ENCODE data around the gene OR8B12. TPM values are rescaled to one million over a fixed set of nuclear protein-coding genes. Genes with fewer than 3 reads are reported as not detected.

The OR8B12 gene, protein sequence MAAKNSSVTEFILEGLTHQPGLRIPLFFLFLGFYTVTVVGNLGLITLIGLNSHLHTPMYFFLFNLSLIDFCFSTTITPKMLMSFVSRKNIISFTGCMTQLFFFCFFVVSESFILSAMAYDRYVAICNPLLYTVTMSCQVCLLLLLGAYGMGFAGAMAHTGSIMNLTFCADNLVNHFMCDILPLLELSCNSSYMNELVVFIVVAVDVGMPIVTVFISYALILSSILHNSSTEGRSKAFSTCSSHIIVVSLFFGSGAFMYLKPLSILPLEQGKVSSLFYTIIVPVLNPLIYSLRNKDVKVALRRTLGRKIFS
- not detected in 2 replicates for total RNA-seq (ENCODE audit: low replicate concordance)

DNA sequence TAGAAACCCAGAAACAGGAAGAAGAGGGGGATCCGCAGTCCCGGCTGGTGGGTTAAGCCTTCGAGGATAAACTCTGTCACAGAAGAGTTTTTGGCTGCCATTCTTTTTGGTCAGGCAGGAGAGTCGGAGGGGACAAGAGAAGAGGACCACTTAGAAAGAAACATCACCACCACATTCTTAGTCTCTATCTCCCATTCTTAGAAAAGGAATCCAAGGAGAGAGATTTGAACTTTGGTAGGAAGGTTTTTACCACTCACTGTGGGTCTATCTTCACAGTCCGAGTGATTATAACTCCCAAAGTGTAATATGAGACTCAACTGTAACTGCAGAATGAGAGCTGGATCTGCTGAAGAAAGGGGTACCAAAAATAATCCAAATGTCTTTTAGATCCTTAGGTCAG lies at the start of gene OR8B12:
OR8B12 (minus strand) TSS at position 101 of the 400 bp plus-strand sequence; CDS start at position 101, 0 bp downstream.
- TF ChIP-seq, protein P1, sequence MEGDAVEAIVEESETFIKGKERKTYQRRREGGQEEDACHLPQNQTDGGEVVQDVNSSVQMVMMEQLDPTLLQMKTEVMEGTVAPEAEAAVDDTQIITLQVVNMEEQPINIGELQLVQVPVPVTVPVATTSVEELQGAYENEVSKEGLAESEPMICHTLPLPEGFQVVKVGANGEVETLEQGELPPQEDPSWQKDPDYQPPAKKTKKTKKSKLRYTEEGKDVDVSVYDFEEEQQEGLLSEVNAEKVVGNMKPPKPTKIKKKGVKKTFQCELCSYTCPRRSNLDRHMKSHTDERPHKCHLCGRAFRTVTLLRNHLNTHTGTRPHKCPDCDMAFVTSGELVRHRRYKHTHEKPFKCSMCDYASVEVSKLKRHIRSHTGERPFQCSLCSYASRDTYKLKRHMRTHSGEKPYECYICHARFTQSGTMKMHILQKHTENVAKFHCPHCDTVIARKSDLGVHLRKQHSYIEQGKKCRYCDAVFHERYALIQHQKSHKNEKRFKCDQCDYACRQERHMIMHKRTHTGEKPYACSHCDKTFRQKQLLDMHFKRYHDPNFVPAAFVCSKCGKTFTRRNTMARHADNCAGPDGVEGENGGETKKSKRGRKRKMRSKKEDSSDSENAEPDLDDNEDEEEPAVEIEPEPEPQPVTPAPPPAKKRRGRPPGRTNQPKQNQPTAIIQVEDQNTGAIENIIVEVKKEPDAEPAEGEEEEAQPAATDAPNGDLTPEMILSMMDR (IDR thresholded peaks at IDR 0.05; ENCODE audit: insufficient read depth, low read length) = no peak
- no peak within 1 kb of the TSS for H3K4me3 ChIP-seq (ENCODE audit: low read depth, low read length)
- no peak for DNase-seq (ENCODE audit: low read depth)

DNA sequence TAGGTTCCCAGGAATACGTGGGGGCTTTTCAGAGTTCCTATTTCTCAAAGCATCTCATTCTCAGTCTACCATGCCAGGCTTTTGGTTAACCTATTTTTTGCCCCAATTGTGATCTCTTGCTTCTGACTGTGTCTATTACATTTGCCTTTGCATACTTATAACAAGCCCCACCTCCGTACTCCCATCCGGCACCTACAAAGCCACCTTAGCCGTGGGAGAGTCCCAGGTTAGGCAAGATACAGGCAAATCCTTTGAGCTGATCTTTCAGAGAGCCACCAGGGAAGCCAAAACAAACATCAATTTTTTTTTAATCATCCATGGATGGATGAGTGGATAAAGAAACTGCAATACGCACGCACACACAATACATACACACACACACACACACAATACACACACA lies 49.2 kb upstream of the OR8B12 start:
- TF ChIP-seq, protein P1 (IDR thresholded peaks at IDR 0.05; ENCODE audit: insufficient read depth, low read length) = no peak
- no peak overlapping the region for H3K4me3 ChIP-seq (ENCODE audit: low read depth, low read length)

DNA sequence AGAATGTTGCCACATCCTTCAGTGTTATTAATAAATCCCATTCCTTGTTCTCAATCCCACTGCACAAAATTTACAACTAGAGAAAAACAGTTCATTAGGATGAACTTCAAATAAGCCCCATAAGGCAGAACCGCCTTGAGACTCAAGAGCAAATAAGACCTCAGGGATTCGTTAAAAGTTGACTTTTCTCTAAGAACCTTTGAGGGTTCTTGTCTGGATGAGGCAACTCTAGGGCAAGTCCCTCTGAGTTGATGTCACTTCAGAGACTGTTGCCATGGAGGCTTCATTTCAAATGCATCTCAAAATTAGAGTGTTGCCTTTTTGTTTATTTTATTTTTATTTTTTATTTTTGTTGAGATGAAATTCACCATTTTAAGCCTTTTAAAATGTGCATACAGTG lies 48.0 kb upstream of the OR8B12 start:
- TF ChIP-seq, protein P1 (IDR thresholded peaks at IDR 0.05; ENCODE audit: insufficient read depth, low read length) = no peak
- no peak for DNase-seq (ENCODE audit: low read depth)
- no peak overlapping the region for H3K4me3 ChIP-seq (ENCODE audit: low read depth, low read length)

More for the DNA sequence above, 49.2 kb upstream of the OR8B12 start:
- DNase-seq (ENCODE audit: low read depth) = no peak

DNA sequence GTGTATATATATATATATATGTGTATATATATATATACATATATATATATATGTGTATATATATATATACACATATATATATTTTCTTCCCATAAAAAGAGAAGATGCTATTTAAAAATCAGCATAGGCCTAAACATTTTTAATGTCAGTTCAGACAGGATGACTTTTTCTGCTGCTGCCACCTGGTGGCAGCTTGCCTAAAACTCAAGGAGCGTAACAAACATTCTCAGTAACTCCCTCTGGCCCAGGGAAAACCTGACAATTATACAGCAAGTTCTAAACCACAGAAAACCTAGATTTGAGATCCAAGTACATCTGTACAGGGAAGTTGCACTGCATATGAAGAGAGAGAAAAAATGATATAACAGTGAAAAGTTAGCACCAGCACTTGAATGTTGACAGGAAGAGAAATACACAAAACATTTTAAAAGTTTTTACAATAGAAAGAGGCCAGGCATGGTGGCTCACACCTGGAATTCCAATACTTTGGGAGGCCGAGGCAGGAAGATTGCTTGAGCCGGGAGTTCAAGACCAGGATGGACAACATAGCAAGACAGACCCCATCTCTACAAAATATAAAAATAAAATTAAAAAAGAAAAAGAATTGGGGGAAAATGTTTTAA lies 42.9 kb upstream of the OR8B12 start:
- TF ChIP-seq, protein P1 (IDR thresholded peaks at IDR 0.05; ENCODE audit: insufficient read depth, low read length) = peak; percentile 73

DNA sequence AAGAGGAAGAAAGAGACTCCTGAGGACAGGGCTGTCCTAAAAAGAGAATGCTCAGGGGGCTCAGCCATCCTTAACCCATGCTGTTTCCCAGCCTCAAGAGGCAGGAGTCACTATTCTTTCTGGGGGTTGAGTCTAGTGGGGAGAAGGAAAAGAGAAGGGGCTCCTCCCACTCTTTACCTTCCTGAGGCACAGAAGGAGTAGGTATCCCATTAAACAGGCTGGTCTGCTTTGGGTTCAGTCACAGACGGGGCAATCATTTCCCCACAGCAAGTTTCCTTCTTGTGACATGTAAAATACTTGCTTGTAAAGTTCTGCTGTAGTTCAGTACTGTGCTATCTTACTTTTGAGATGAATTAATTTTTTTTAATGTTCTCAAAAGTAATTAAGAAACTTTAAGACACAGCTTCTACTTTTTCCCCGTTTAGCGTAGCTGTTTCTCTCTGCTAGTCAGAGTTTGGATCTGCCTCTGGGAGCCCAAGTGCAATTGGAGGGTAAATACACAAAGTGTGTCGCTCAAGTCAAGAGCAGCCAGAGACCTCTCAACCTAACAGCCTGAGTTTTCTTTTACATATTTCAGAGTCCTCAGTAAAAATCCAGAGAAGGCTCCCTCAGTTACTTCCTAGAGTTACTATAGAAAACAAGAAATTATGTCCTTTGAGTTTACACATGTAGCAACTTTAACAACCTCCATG lies 41.4 kb upstream of the OR8B12 start:
- H3K4me3 ChIP-seq (ENCODE audit: low read depth, low read length) = no peak overlapping the region
- no peak for DNase-seq (ENCODE audit: low read depth)
- TF ChIP-seq, protein P1 (IDR thresholded peaks at IDR 0.05; ENCODE audit: insufficient read depth, low read length) = no peak

More for the DNA sequence above, 42.9 kb upstream of the OR8B12 start:
- DNase-seq (ENCODE audit: low read depth) = peak; percentile 67
- H3K4me3 ChIP-seq (ENCODE audit: low read depth, low read length) = no peak overlapping the region

DNA sequence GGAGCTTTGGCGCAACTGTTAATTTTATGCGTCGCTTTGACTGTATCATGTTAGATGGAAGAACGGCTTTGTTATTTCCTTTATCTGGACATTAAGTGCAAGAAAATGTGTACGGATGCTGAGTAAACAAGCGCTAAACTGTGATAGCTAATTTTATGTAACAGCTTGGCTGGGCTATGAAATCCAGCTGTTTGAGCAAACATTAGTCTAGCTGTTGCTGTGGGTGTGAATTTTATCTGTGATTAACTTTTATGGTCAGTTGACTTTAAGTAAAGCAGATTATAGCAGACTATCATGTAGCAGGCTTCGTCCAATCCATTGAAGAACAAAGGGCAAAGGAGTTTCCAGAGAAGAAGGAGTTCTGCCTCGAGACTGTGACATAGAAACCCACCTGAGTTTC lies 40.3 kb upstream of the OR8B12 start:
- DNase-seq (ENCODE audit: low read depth) = no peak
- no peak overlapping the region for H3K4me3 ChIP-seq (ENCODE audit: low read depth, low read length)
- TF ChIP-seq, protein P1 (IDR thresholded peaks at IDR 0.05; ENCODE audit: insufficient read depth, low read length) = no peak
